Activated CD4-positive, alpha-beta T cell treated with anti-CD3 and anti-CD28 coated beads, Interleukin-2, amount 10 ng/mL, durations not matched to agents 24 days and 14 days (primary cell): ENCODE data around the gene USH2A. TPM values are rescaled to one million over a fixed set of nuclear protein-coding genes. Genes with fewer than 3 reads are reported as not detected.

Experiments used
- DNase-seq: peaks from one replicate; pipeline ENCODE4 v3.0.0; 2022
- H3K27ac Mint-ChIP-seq: one replicate; pipeline ENCODE4 v1.8.0; 2022; ENCODE audit warnings: mild to moderate bottlenecking, mixed read lengths
- H3K27me3 Mint-ChIP-seq: one replicate; pipeline ENCODE4 v1.8.0; 2022; ENCODE audit warnings: mixed read lengths
- H3K36me3 Mint-ChIP-seq: one replicate; pipeline ENCODE4 v1.8.0; 2022; ENCODE audit warnings: low read depth, mild to moderate bottlenecking, mixed read lengths
- H3K4me1 Mint-ChIP-seq: one replicate; pipeline ENCODE4 v1.8.0; 2021; ENCODE audit warnings: mixed read lengths
- H3K4me3 Mint-ChIP-seq: one replicate; pipeline ENCODE4 v1.8.0; 2022; ENCODE audit warnings: mild to moderate bottlenecking, moderate library complexity, mixed read lengths
- H3K9me3 Mint-ChIP-seq: one replicate; pipeline ENCODE4 v1.8.0; 2021; ENCODE audit warnings: mixed read lengths
- intact Hi-C: fragments of 100-400 bp; cut with micrococcal nuclease; formaldehyde crosslinking; loops from one replicate; pipeline ENCODE4 v1.15.1; 2023
- total RNA-seq: library from RNA; stranded (reverse); gene quantifications from 2 replicates; pipeline ENCODE4 v1.2.3, GENCODE V29; 2022

USH2A gene
- total RNA-seq, 1 donor from 2014 or later: not detected

DNA sequence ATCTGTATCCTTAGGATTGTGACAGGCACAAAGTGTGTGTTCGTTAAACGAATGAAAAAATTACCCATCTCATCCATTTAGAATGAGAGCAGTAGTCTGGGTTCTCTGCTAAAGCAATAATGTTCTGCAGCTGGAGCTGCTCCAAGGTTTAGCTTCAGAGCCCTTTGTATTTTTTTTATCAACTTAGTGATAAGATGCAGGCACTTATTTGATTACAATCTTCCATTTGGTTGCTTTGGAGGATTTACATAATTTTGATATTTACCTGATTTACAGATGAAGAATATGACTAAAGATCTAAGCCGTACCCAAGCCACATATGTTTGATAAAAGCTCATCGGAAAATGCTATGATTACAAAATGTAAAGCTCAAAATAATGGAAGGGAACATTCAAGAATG lies 654.9 kb downstream of the USH2A start:
- no peaks in the 10 kb centered on the region for H3K9me3 Mint-ChIP-seq
- intact Hi-C loops: no loop called here
- no peaks in the 10 kb centered on the region for H3K36me3 Mint-ChIP-seq
- H3K27me3 Mint-ChIP-seq: no peaks in the 10 kb centered on the region
- DNase-seq: no peak
- H3K4me3 Mint-ChIP-seq: no peak overlapping the region
- no peak overlapping the region for H3K27ac Mint-ChIP-seq
- H3K4me1 Mint-ChIP-seq: no peaks in the 10 kb centered on the region

DNA sequence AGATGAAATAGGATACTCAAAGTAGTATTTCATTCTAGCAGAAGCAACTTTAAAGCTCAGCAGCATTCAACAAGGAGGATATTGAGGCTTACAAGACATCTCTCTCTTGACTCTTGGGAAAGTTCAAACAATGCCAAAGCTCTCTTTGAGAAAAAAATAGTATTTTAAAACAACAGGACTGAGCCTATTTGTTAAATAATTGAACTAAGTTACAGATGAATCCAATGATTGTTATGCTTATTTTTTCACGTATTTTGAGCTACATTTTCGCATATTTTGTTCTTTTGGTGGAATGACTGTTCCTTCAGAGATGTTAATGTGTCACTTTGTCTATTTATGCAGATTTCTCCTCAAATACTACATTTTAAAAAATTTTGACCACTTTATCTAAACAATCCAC lies 655.5 kb downstream of the USH2A start:
- intact Hi-C loops: no loop called here
- DNase-seq: no peak
- no peaks in the 10 kb centered on the region for H3K9me3 Mint-ChIP-seq
- H3K4me1 Mint-ChIP-seq: no peaks in the 10 kb centered on the region
- H3K4me3 Mint-ChIP-seq: no peak overlapping the region
- H3K36me3 Mint-ChIP-seq: no peaks in the 10 kb centered on the region
- H3K27me3 Mint-ChIP-seq: no peaks in the 10 kb centered on the region
- no peak overlapping the region for H3K27ac Mint-ChIP-seq

DNA sequence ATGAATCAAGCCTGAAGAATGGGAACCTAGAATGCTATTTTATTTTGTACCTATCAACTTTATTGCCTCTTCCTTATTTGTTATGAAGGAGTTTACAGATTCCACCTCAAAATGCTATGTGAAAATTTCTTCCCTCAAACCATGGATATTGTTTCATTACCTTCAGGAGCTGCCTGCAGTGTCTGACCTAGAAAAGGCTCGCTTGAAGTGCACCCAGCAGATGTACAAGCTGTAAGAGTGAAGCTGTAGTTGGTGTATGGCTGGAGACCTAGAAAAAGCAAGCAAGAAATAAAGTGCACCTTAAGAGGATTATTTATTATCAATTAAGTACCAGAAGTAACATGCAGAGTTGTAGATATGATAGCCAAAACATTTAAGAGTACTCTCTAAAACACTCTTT lies 656.7 kb downstream of the USH2A start:
- Mint-ChIP-seq H3K27me3 (no peaks in the 10 kb centered on the region), H3K36me3 (no peaks in the 10 kb centered on the region), H3K4me3 (no peak overlapping the region), H3K9me3 (no peaks in the 10 kb centered on the region), H3K27ac (no peak overlapping the region), H3K4me1 (no peaks in the 10 kb centered on the region)
- DNase-seq: no peak
- intact Hi-C loops: no loop called here

GRCh38 chr1:215765833-215766232 lies 657.4 kb downstream of the USH2A start:
- Mint-ChIP-seq H3K27ac (no peak overlapping the region), H3K4me3 (no peak overlapping the region), H3K27me3 (no peaks in the 10 kb centered on the region), H3K36me3 (no peaks in the 10 kb centered on the region), H3K4me1 (no peaks in the 10 kb centered on the region), H3K9me3 (no peaks in the 10 kb centered on the region)
- intact Hi-C loops: no loop called here
- DNase-seq: no peak

GRCh38 chr1:215761446-215761845 lies 661.8 kb downstream of the USH2A start:
- intact Hi-C loops: no loop called here
- H3K4me3 Mint-ChIP-seq: no peak overlapping the region
- H3K4me1 Mint-ChIP-seq: no peaks in the 10 kb centered on the region
- no peaks in the 10 kb centered on the region for H3K36me3 Mint-ChIP-seq
- no peak overlapping the region for H3K27ac Mint-ChIP-seq
- H3K27me3 Mint-ChIP-seq: no peaks in the 10 kb centered on the region
- no peak for DNase-seq
- no peaks in the 10 kb centered on the region for H3K9me3 Mint-ChIP-seq

DNA sequence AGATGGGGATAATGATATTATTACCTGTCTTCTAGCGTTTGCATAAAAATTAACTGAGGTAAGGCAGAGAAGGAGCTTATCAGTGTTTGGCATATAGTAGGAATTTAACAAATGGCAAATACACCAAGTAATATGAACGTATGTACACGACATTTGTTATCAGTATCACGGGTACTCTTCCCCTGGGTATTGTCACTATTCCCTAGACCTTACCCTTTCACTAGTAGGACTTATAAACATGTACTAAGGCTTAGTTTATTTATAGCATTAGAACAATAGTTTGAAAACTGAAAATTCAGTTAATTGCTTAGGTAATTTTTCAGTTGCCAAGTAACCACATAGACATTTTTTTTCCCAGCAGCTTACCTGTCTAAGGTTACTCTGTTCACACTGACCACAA lies 669.1 kb downstream of the USH2A start:
- Mint-ChIP-seq H3K4me1 (no peaks in the 10 kb centered on the region), H3K27me3 (no peaks in the 10 kb centered on the region), H3K9me3 (no peaks in the 10 kb centered on the region), H3K36me3 (no peaks in the 10 kb centered on the region), H3K27ac (no peak overlapping the region), H3K4me3 (no peak overlapping the region)
- intact Hi-C loops: no loop called here
- DNase-seq: no peak

GRCh38 chr1:215749414-215749813 lies 673.8 kb downstream of the USH2A start:
- DNase-seq: no peak
- H3K9me3 Mint-ChIP-seq: no peaks in the 10 kb centered on the region
- H3K4me3 Mint-ChIP-seq: no peak overlapping the region
- no peaks in the 10 kb centered on the region for H3K36me3 Mint-ChIP-seq
- no peak overlapping the region for H3K27ac Mint-ChIP-seq
- H3K27me3 Mint-ChIP-seq: no peaks in the 10 kb centered on the region
- intact Hi-C loops: no loop called here
- H3K4me1 Mint-ChIP-seq: no peaks in the 10 kb centered on the region

GRCh38 chr1:215748431-215748830 lies 674.8 kb downstream of the USH2A start:
- Mint-ChIP-seq H3K27me3 (no peaks in the 10 kb centered on the region), H3K36me3 (no peaks in the 10 kb centered on the region), H3K4me1 (no peaks in the 10 kb centered on the region), H3K9me3 (no peaks in the 10 kb centered on the region), H3K27ac (no peak overlapping the region), H3K4me3 (no peak overlapping the region)
- DNase-seq: no peak
- intact Hi-C loops: no loop called here

GRCh38 chr1:215744419-215744818 lies 678.8 kb downstream of the USH2A start:
- no peaks in the 10 kb centered on the region for H3K9me3 Mint-ChIP-seq
- no peaks in the 10 kb centered on the region for H3K36me3 Mint-ChIP-seq
- no peak overlapping the region for H3K4me3 Mint-ChIP-seq
- H3K4me1 Mint-ChIP-seq: no peaks in the 10 kb centered on the region
- H3K27ac Mint-ChIP-seq: no peak overlapping the region
- no peaks in the 10 kb centered on the region for H3K27me3 Mint-ChIP-seq
- intact Hi-C loops: no loop called here
- no peak for DNase-seq

GRCh38 chr1:215739025-215739424 lies 684.2 kb downstream of the USH2A start:
- Mint-ChIP-seq H3K4me3 (no peak overlapping the region), H3K36me3 (no peaks in the 10 kb centered on the region), H3K9me3 (no peaks in the 10 kb centered on the region), H3K27me3 (no peaks in the 10 kb centered on the region), H3K27ac (no peak overlapping the region), H3K4me1 (no peaks in the 10 kb centered on the region)
- intact Hi-C loops: no loop called here
- no peak for DNase-seq

- Mint-ChIP-seq H3K9me3 (no peaks in the 10 kb centered on the region), H3K27ac (no peak overlapping the region), H3K4me1 (no peaks in the 10 kb centered on the region), H3K27me3 (no peaks in the 10 kb centered on the region), H3K4me3 (no peak overlapping the region), H3K36me3 (no peaks in the 10 kb centered on the region)
- no peak for DNase-seq
- intact Hi-C loops: no loop called here
Measured at GRCh38 chr1:215731699-215732098, 691.5 kb downstream of the USH2A start.

- no peaks in the 10 kb centered on the region for H3K27me3 Mint-ChIP-seq
- no peak for DNase-seq
- no peaks in the 10 kb centered on the region for H3K36me3 Mint-ChIP-seq
- intact Hi-C loops: no loop called here
- H3K4me3 Mint-ChIP-seq: no peak overlapping the region
- no peak overlapping the region for H3K27ac Mint-ChIP-seq
- no peaks in the 10 kb centered on the region for H3K9me3 Mint-ChIP-seq
- H3K4me1 Mint-ChIP-seq: no peaks in the 10 kb centered on the region
Measured at GRCh38 chr1:215730600-215730999, 692.6 kb downstream of the USH2A start.

DNA sequence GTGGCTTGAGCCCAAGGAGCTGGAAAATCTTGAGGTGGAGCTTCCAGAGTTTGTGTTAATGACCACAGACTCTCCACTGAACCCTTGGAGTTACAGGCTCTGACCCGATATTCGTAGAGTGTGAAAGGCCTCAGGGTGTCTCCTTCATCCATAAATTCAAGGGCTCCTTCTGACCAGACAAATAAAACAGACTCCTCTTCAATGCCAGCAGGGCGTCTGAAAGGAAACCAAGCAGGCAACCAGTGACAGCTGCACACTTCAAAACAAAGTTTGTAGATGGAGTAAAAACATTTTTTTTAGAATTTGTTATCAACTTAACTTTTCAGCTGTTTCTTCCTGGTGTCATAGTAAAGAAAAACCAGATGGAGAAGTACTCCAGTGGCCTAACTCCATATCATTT lies 695.1 kb downstream of the USH2A start:
- Mint-ChIP-seq H3K27me3 (no peaks in the 10 kb centered on the region), H3K4me3 (no peak overlapping the region), H3K36me3 (no peaks in the 10 kb centered on the region), H3K4me1 (no peaks in the 10 kb centered on the region), H3K9me3 (no peaks in the 10 kb centered on the region), H3K27ac (no peak overlapping the region)
- DNase-seq: no peak
- intact Hi-C loops: no loop called here

- no peak for DNase-seq
- intact Hi-C loops: no loop called here
- Mint-ChIP-seq H3K4me1 (no peaks in the 10 kb centered on the region), H3K27ac (no peak overlapping the region), H3K27me3 (no peaks in the 10 kb centered on the region), H3K9me3 (no peaks in the 10 kb centered on the region), H3K4me3 (no peak overlapping the region), H3K36me3 (no peaks in the 10 kb centered on the region)
Measured at GRCh38 chr1:215720126-215720525, 703.1 kb downstream of the USH2A start.

- H3K27ac Mint-ChIP-seq: no peak overlapping the region
- H3K4me3 Mint-ChIP-seq: no peak overlapping the region
- H3K27me3 Mint-ChIP-seq: no peaks in the 10 kb centered on the region
- intact Hi-C loops: no loop called here
- DNase-seq: no peak
- H3K4me1 Mint-ChIP-seq: no peaks in the 10 kb centered on the region
- H3K36me3 Mint-ChIP-seq: no peaks in the 10 kb centered on the region
- H3K9me3 Mint-ChIP-seq: no peaks in the 10 kb centered on the region
Measured at GRCh38 chr1:215719552-215719951, 703.7 kb downstream of the USH2A start.
